NB4 (cell line): ENCODE measurements around the gene VKORC1.

Experiments
- MYC ChIP-seq: IDR thresholded peaks from 2 replicates; pipeline ENCODE4 v1.6.1; 2011; ENCODE audit warnings: low read depth, low read length
- POLR2A ChIP-seq: IDR thresholded peaks from 2 replicates; pipeline ENCODE4 v1.6.1; 2011; ENCODE audit warnings: mild to moderate bottlenecking; ENCODE audit not compliant: insufficient read length; ENCODE audit errors: extremely low read depth
- TF ChIP-seq, protein P1 (sequence below): IDR thresholded peaks from one replicate; pipeline ENCODE4 v1.5.1; 2012; ENCODE audit warnings: low read depth, low read length
- TF ChIP-seq, protein P2 (sequence below): IDR thresholded peaks from 2 replicates; pipeline ENCODE4 v1.6.1; 2011; ENCODE audit warnings: low read depth, low read length

DNA sequence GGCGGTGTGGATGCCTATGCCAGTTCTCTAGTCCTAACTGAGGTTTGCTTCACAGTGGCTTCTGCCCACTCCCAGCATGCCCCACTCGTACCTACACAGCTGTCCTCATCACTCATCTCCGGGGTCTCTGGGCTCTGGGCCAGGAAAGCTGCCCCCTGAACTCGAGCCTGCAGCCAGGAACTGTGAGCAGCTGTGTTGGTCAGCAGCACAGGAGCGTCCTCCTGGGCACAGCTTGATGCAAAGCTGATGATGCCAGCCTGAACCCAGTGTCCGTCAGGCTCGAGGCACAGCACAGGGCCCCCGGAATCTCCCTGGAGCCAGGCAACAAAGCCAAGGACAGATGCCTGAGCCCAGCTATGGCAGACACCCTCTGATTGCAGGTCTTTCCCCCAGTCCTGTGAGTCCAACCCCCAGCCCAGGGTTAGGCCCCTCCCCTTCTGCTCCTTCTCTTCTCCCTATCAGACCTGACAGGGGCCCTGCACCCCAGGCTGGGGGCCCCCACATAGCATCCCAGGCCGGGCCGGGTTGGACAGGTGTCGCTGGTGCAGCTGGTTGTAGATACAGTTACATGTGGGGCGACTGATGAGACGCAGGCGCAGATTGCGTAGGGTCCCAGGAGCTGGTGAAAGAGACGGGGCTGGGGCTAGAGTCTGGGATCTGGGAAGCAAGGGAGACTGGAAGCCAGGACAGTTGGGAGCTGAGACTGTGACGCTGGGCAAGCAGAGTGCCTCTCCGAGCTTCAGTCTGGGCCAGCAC lies 8.5 kb downstream of the VKORC1 start:
- TF ChIP-seq, protein P1, sequence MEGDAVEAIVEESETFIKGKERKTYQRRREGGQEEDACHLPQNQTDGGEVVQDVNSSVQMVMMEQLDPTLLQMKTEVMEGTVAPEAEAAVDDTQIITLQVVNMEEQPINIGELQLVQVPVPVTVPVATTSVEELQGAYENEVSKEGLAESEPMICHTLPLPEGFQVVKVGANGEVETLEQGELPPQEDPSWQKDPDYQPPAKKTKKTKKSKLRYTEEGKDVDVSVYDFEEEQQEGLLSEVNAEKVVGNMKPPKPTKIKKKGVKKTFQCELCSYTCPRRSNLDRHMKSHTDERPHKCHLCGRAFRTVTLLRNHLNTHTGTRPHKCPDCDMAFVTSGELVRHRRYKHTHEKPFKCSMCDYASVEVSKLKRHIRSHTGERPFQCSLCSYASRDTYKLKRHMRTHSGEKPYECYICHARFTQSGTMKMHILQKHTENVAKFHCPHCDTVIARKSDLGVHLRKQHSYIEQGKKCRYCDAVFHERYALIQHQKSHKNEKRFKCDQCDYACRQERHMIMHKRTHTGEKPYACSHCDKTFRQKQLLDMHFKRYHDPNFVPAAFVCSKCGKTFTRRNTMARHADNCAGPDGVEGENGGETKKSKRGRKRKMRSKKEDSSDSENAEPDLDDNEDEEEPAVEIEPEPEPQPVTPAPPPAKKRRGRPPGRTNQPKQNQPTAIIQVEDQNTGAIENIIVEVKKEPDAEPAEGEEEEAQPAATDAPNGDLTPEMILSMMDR = no peak
- TF ChIP-seq POLR2A = no peak
- TF ChIP-seq MYC = no peak
- TF ChIP-seq, protein P2, sequence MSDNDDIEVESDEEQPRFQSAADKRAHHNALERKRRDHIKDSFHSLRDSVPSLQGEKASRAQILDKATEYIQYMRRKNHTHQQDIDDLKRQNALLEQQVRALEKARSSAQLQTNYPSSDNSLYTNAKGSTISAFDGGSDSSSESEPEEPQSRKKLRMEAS = no peak
